DMS53 treated with DMSO at 0.1 percent for 48 hours (cell line): Measurements from ENCODE around the gene MMS19.
A peak's percentile ranks its signal among the peaks of the same experiment; 100 is the strongest.
"Not testable (repeated sequence)": the region's sequence is repeated elsewhere in the genome, so short reads cannot be mapped to it uniquely, and the experiment has no call there.

Experiments used
- DNase-seq: peaks from one replicate; lab custom pipeline; 2025; ENCODE audit not compliant: unreplicated experiment; lab: John Stamatoyannopoulos, UW

MMS19 gene

GRCh38 chr10:97502916-97503315 is 4.7 kb upstream of the MMS19 start:
- DNase-seq: no peak

DNA sequence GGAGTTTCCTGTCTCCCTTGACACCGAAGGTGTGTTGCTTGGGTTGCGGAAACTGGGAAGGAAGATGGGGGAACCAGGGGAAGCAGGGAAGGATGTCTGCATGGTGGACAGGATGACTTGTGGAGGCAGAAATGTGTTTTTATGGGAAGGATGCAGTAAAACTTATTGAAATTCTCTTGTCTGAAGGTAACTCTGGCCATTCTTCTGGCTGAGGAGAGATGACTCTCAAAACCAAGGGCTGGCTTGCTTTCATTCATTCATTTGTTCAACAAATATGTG is 2.0 kb upstream of the MMS19 start:
- DNase-seq: no peak

DNA sequence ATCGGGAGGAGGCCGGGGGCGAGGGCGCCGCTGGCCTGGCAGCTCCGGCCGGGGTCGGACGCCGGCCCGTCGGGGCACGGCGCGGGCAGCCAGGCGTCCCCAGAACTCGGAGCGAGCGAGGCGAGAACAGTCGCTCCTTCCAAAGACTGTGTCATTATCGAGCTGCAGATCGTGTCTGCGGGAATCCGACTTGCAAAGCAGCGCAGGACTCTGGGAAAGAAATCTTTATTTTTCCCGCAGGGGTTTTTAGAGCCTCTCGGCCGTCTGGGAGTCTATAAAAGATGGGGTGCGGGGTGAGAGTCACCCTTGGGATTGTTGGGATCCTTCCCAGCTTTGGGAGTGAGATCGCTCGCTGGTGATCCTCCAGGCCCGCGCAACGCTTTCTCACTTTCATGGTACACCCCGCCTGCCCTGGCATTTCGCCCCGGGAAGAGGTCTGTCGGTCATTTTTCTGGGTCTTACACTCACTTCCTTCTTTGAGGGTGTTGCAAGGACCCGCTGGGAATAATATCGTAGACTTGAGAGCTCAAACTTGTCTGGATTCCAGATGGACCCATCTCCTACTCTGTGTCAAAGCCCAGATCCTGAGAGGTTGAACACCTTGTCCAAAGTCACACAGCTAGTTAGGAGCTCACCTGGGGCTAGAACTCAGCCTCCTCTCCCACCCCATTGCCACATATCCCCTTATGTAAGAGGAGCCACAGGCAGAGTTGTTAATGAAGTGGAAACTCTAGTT is 1.5 kb upstream of the MMS19 start:
- no peak for DNase-seq

GRCh38 chr10:97498841-97499560 is 779 bp upstream of the MMS19 start, which contains the start of gene UBTD1:
TSS of gene UBTD1 (plus strand) at chr10:97498924. CDS start at chr10:97499204, 280 bp downstream.
- peak; percentile 31 for DNase-seq

DNA sequence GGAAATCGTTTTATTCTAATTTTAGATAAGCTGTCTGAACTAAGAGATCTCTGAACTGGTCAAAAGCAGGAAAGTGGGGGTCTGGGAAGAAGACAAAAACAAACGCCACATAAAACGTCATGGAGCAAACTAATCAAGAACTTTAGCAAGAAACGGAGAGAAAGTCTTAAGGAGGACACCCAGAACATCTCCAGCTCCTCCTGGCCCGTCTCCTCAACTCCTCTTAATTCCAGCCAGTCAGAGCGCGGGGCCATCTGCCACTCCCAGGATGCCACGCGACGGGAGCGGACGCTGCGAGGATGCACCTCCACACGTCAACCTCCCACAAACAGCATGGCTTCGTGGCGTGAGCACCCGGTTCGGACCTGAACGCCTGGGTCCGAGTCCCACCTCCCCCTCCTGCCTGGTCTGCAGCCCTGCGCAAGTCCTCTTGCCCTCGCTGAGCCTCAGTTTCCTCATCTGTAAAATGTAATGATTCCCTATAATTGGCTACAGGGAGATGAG is 598 bp downstream of the MMS19 start:
- peak; percentile 85 for DNase-seq

- DNase-seq: no peak
These were observed 3.2 kb downstream of the MMS19 start for GRCh38 chr10:97494863-97495506.

- DNase-seq: no peak
These were observed 4.1 kb downstream of the MMS19 start for GRCh38 chr10:97494151-97494550.

DNA sequence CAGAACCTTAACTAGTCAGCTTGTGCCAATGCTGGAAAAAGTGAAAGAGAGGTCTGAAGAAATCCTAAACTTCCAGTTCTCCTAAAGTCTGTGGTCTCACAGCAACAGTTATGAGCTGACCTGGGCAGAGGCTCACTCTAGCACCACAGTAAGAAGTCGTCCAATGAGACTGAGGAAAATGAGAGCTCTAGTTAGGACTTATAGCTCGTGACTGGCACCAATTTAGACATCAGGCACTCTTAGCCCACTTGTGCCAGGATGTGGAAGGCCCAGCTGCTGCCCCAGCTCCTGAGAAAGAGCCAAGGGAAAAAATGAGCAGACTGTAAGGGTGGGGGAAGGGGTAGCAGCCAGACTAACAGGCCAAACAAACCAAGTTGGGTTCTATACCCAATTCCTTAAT is 7.6 kb downstream of the MMS19 start:
- no peak for DNase-seq

- no peak for DNase-seq
These were observed 12.5 kb downstream of the MMS19 start for GRCh38 chr10:97485647-97486281.

DNA sequence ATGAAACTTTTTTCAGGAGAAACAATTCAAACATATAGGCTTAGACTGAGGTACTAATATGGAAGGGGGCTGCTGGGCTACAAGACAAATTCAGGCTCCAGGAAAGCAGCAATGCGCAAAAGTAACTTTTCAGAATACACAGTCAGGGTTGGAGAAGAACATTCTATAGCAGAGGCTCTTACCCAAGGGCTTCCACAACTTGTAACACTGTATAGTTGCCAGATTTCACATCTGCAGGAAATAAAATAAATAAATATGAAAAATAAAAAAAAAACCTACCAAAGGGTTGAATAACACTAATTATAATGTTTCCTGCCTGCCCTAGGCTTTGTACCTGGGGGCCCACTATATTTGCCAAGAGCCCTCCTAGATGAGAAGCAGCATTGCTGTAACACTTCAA is 14.3 kb downstream of the MMS19 start:
- DNase-seq: no peak

DNA sequence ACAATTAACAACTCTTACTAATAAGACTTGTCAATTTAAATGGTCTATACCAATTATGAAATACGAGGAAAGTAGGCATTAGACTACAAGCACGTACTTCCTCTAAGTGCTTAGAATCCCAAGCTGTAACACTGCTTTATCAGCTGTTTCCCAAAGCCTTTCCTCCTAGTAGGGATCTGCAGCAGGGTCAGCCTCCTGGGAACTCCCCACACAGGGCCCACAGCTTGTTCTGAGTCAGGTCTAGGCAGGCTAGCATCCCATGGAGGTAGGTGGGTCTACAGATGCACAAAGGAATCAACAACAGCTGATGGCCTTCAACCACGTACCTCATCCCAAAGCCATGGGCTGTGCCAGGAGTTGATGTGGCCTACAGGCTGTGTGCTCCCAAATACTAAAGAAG is 14.7 kb downstream of the MMS19 start:
- DNase-seq: no peak

GRCh38 chr10:97482381-97482780 is 15.8 kb downstream of the MMS19 start:
- no peak for DNase-seq

GRCh38 chr10:97481071-97481470 is 17.2 kb downstream of the MMS19 start:
- no peak for DNase-seq

GRCh38 chr10:97479939-97480338 is 18.3 kb downstream of the MMS19 start:
- DNase-seq: no peak

GRCh38 chr10:97479410-97479809 is 18.8 kb downstream of the MMS19 start:
- not testable (repeated sequence) for DNase-seq

- DNase-seq: no peak
These were observed 22.2 kb downstream of the MMS19 start for GRCh38 chr10:97475936-97476594.

DNA sequence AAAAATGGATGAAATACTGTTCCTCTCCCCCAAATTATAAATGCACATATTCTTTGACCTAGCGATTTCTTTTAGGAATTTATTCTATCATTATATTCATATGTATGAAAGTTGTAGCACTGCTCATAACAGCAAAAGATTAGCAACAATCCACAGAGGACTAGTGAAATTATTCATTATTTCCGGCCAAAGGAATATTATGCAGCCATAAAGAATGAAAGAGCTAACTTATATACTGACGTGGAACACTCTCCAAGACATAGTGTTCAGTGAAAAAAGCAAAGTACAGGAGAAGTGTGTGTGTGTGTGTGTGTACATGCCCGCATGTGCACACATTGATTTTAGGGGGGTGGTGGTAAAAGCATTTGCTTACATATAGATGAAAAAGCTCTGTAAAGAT is 23.3 kb downstream of the MMS19 start:
- DNase-seq: no peak

DNA sequence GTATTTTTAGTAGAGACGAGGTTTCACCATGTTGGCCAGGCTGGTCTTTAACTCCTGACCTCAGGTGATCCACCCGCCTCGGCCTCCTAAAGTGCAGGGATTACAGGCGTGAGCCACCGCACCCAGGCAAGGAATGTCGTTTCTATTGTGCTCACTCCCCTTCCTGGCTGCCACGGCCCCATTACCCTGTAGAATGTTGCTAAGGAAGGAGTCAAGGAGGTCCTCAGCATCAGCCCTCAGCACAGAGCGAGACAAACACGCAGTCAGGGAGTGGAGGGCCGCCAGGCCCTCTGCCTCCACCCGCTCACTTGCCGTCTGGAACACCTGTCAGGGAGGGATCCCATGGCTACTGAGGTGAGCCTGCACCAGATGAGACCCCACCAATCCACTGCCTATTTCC is 29.4 kb downstream of the MMS19 start:
- DNase-seq: not testable (repeated sequence)

DNA sequence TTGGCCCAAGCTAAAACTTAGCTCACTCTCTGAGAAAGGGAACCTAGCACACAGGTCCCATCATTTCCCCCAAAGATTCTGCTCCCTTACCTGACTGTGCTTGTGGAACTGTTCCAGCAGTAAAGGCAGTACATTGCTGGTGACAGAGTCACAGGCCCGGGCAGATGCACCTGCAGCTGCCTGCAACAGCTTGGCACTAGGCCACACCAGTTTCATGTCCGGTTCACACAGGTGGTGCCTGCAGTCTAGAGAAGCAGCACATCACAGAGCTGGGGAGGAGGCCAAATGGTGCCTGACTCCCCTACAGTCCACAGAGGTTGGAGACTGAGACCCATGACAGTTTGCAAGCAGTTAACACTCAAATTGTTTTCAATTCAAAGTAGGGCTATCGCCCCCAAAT is 30.1 kb downstream of the MMS19 start:
- peak; percentile 88 for DNase-seq

- DNase-seq: no peak
These were observed 31.5 kb downstream of the MMS19 start for GRCh38 chr10:97466755-97467154.

DNA sequence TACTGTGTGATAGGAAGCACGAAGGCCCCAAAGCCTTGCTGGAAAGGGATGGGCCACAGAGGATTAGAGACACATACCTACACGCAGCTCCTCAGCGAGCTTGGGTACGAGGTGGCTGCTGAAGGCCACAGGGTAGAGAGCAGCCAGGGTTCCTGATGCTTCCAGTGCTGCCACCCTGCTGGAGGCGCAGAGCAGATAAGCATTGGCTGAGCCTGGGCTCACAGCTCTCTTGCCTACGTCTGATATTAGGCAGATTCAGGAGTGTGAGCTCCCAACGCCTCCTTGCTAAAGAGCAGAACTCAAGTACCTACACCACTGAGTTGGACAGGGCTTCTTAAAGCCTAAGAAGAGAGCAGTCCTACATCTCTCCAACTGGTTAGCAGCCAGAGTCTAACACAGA is 32.2 kb downstream of the MMS19 start:
- no peak for DNase-seq
